ENCODE measurements around the gene VPS54. TPM values are rescaled to one million over a fixed set of nuclear protein-coding genes. Genes with fewer than 3 reads are reported as not detected.

The VPS54 gene
- total and polyA plus RNA-seq, 9 of the 15 experiments (the other 6 are each of a cell fraction or from before 2014, with no cell fraction given) = 4.9 to 23.2 (median 13.2) TPM

- TF ChIP-seq IRF1 (CRISPR knock-in tag; IDR thresholded peaks at IDR 0.05; ENCODE audit: borderline replicate concordance) = no peak
- no peak for TF ChIP-seq THAP7 (CRISPR knock-in tag; IDR thresholded peaks at IDR 0.05)
- TF ChIP-seq ATF6 (CRISPR knock-in tag; IDR thresholded peaks at IDR 0.05) = no peak; the same call in 1 of the 2 replicates
- TF ChIP-seq ZNF311 (CRISPR knock-in tag; IDR thresholded peaks at IDR 0.05) = no peak
- TF ChIP-seq ZBTB26 (CRISPR knock-in tag; IDR thresholded peaks at IDR 0.05) = no peak
- TF ChIP-seq ZNF780A (CRISPR knock-in tag; IDR thresholded peaks at IDR 0.05) = no peak
- no peak for TF ChIP-seq TRIM25 (IDR thresholded peaks at IDR 0.05; ENCODE audit: borderline replicate concordance)
- no peak for TF ChIP-seq U2AF1 (optimal IDR thresholded peaks at IDR 0.05; ENCODE audit: low read depth, low read length)
- no peak for TF ChIP-seq HNRNPUL1 (IDR thresholded peaks at IDR 0.05; ENCODE audit: low read length)
- TF ChIP-seq TCFL5 (CRISPR knock-in tag; conservative IDR thresholded peaks at IDR 0.05) = no peak
- no peak for TF ChIP-seq FOXK1 (CRISPR knock-in tag; IDR thresholded peaks at IDR 0.05; ENCODE audit: borderline replicate concordance)
- TF ChIP-seq KHSRP (IDR thresholded peaks at IDR 0.05) = no peak
- TF ChIP-seq SUPT5H (IDR thresholded peaks at IDR 0.05) = peak; percentile 56
- no peak for TF ChIP-seq ZNF695 (CRISPR knock-in tag; IDR thresholded peaks at IDR 0.05)
- peak; percentile 78; the same call in 1 of the 2 replicates for TF ChIP-seq HDGF (IDR thresholded peaks at IDR 0.05)
- 0 out of 2 replicates have a peak, but pooled peaks have one; percentile 7 for TF ChIP-seq GABPB1 (CRISPR knock-in tag; IDR thresholded peaks at IDR 0.05)
- no peak for TF ChIP-seq ETS2 (tag; IDR thresholded peaks at IDR 0.05; ENCODE audit: borderline replicate concordance, poor library complexity, severe bottlenecking)
- TF ChIP-seq GATAD2B (IDR thresholded peaks at IDR 0.05; ENCODE audit: borderline replicate concordance) = peak; percentile 60
- TF ChIP-seq SMARCC2 (IDR thresholded peaks at IDR 0.05; ENCODE audit: low read depth) = no peak
- TF ChIP-seq TARDBP (IDR thresholded peaks at IDR 0.05) = no peak
- no peak for TF ChIP-seq BMI1 (IDR thresholded peaks at IDR 0.05; ENCODE audit: low read length)
- peak; percentile 88 for TF ChIP-seq SMAD4 (CRISPR knock-in tag; conservative IDR thresholded peaks at IDR 0.05)
- no peak for TF ChIP-seq FOXJ3 (CRISPR knock-in tag; IDR thresholded peaks at IDR 0.05)
Measured at GRCh38 chr2:64019083-64019974, at the start of gene VPS54 (continued).

All from K562 (cell line).